22Rv1 (cell line): Measurements from ENCODE around the gene AMBRA1.

Experiments
- H3K27ac ChIP-seq: fragments of 450-650 bp; 2 replicates; pipeline ENCODE4 v1.5.1; 2017
- ZFX ChIP-seq: fragments of 450-650 bp; IDR thresholded peaks from 2 replicates; pipeline ENCODE4 v1.6.1; 2017; ENCODE audit warnings: antibody characterized with exemption, borderline replicate concordance
- TF ChIP-seq, protein P1 (sequence below): fragments of 450-650 bp; IDR thresholded peaks from 2 replicates; pipeline ENCODE4 v1.5.1; 2017; ENCODE audit warnings: mild to moderate bottlenecking

AMBRA1 gene

DNA sequence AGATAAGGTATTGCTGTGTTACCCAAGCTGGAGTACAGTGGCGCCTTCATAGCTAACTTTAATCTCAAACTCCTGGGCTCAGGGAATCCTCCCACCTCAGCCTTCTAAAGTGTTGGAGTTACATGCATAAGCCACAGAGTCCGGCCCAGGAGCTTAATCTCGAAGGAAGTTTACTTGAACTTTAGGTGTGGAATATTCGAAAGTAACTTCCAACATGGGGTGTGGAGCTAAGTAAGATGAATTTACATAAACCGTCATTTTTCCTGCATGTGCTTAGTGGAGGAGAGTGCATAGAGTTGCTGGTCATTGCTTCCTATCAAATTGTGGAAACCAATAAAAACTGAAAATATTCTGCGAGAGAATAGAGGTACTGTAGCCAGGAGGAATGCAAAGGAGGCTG lies 25.0 kb upstream of the AMBRA1 start:
- TF ChIP-seq, protein P1, sequence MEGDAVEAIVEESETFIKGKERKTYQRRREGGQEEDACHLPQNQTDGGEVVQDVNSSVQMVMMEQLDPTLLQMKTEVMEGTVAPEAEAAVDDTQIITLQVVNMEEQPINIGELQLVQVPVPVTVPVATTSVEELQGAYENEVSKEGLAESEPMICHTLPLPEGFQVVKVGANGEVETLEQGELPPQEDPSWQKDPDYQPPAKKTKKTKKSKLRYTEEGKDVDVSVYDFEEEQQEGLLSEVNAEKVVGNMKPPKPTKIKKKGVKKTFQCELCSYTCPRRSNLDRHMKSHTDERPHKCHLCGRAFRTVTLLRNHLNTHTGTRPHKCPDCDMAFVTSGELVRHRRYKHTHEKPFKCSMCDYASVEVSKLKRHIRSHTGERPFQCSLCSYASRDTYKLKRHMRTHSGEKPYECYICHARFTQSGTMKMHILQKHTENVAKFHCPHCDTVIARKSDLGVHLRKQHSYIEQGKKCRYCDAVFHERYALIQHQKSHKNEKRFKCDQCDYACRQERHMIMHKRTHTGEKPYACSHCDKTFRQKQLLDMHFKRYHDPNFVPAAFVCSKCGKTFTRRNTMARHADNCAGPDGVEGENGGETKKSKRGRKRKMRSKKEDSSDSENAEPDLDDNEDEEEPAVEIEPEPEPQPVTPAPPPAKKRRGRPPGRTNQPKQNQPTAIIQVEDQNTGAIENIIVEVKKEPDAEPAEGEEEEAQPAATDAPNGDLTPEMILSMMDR, result no peak
- no peak for TF ChIP-seq ZFX
- no peak overlapping the region for H3K27ac ChIP-seq

DNA sequence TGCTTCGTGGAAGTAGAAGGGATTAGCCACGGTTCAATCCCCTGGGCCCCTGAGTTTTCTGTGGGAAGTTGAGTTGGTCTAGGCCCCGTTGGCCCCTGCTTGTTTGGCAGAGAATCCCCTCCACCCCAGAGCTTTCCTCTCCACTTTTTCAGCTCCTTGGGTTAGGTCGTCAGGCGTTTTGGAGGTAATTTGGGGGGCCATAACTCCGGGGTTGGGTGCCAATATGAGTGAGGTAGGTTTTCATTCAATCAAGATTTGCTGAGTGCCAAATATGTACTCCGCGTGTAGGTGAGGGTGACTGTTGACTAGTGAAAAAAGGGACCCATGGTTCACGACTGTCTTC lies 24.1 kb upstream of the AMBRA1 start:
- no peak for TF ChIP-seq ZFX
- TF ChIP-seq, protein P1, result peak; percentile 27
- H3K27ac ChIP-seq, result peak overlapping the region; percentile 82

DNA sequence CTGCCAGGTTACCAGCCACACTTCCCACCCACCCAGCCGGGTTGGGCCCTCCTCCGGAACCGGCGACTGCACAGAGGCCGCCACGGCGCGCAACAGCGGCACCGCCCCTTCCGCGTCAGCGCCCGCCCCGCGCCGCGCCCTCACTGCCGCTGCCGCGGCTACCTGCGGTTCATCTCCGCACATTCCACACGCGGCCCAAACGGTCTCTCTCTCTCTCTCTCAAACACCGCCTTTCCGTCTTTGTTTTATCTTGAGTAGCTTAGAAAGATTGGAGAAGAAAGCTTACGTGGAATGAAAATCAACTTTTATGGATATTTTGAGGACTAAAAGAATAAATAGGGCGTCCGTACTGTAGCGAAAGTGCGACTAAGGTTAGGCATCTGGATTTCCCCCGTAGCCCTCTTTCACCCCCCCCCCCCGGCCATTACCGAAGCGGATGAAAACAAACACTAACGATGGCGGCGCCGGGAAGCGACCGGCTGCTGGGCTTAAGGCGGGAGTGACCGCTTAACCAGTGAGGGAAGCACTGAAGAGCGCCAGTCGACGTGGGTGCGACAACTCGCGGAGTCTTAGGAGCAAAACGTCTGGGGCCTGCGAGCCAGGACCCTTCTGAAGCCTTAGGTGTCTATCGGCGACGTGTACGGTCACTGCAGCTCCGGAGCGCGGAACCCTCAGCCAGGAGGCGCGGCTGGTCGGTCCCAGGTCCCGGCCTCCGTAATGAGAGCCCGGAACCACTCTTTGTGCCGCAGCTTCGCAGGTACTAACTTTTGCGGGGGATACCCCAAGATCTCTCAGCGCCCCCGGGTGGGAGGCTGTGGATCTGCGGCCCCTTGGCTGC lies 23.5 kb upstream of the AMBRA1 start, which contains the start of the genes ATG13 and HARBI1:
TSS of gene ATG13 (plus strand) at position 420 of the 838 bp plus-strand sequence. CDS start 26,739 bp downstream, outside the sequence.
TSS of gene HARBI1 (minus strand) at position 94 of the 838 bp plus-strand sequence. CDS start 990 bp downstream, outside the sequence.
- H3K27ac ChIP-seq, result peak within 1 kb of the TSS; percentile 82
- TF ChIP-seq ZFX, result no peak
- TF ChIP-seq, protein P1, result peak; percentile 78

DNA sequence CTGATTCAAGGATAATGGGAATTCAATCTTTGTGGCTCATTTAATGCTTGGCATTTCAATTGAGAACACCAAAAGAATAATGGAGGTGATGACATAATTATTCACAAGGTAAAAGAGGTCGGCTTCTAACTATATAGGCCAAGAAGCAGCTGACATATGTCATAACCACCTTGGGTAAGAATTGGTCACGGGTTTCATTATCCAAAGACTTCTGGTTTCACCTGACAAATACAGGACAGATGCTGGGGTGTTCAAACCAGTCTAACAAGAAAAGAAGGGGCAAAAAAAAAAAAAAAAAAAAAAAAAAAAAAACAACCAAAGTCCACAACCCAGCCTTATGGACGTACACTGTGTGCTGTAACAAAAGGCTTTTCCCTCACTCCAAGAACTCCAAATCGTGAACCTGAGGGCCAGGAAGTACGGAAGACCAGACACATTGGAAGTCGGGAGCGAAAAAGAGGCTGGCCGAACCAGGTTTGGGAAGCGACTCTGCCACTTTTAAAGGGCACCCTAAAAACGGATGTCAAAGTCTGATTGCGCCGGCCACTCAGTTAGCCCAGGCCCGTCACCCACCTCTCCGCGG lies 22.8 kb upstream of the AMBRA1 start:
- TF ChIP-seq, protein P1, result no peak
- no peak for TF ChIP-seq ZFX
- peak overlapping the region; percentile 82 for H3K27ac ChIP-seq

DNA sequence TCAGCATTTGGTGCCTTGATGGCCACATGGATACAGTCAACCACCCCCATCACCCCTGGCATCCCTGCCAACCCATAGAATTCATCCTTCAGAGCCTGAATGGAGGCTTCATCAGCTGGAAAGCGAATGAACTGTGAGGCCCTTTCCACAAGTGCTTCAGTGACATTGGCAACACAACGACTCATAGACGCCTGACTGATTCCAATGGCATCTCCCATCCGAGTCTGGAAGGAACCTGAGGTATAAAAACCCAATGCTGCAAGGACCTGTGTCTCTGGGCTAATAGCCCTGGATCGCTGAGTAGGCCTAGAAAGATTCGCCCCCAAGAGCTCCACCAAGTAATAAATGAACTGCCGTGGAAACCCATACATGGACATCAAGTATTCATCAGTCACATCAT lies 21.9 kb upstream of the AMBRA1 start:
- no peak overlapping the region for H3K27ac ChIP-seq
- TF ChIP-seq, protein P1, result no peak
- TF ChIP-seq ZFX, result no peak

DNA sequence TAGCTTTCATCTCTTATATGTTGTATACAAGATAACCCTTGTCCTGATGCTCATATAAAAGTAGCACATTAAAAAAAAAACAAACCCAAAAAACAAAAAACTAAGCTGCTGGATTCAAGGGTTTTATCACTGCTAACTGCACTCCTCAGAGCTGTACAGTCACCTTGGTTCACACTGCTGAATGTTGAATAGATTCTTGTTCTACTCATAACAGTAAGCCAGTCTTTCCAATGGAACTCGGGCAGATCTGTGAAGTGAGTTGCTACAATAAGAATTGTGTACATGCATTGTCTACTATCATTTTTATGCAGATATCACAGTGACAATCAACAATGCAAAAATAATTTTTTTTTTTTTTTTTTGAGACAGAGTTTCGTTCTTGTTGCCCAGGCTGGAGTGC lies 18.5 kb upstream of the AMBRA1 start:
- no peak for TF ChIP-seq ZFX
- TF ChIP-seq, protein P1, result no peak
- H3K27ac ChIP-seq, result no peak overlapping the region
